ENCODE results near the gene DENND1A.

Gene DENND1A

DNA sequence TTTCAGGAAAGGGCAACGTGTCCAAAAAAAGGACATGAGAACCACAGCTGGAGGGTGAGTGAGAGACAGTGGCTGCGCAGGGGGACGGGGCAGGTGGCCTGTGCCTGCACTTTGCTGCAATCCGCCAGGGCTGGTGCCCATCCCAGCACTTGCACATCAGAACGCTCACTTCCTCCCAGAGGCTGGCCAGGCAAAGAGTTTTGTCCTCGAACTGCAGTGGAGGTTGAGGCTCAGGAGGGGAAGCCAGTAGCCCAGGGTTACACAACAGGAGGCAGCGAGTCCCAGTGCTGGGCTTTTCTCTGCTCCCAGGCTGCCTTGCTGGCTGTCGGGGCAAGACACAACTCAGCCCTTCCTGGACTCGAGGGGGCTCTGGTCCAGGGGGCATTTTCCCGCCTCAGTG, 540.9 kb downstream of the DENND1A start:
- Histone ChIP-seq H3K4me1 (ENCODE audit: control insufficient read depth, insufficient read depth, low read length) (peaks cover 2% of the 10 kb centered on the region; the same call in 1 of the 2 replicates), H3K4me3 (ENCODE audit: low read length) (no peak overlapping the region), H3K27me3 (ENCODE audit: control insufficient read depth, insufficient read depth, low read length) (no peaks in the 10 kb centered on the region), H3K27ac (ENCODE audit: low read length) (no peak overlapping the region), H3K9me3 (ENCODE audit: control insufficient read depth, insufficient read depth, low read length) (no peaks in the 10 kb centered on the region), H3K36me3 (ENCODE audit: control insufficient read depth, insufficient read depth, low read length) (no peaks in the 10 kb centered on the region)
- WGBS (ENCODE audit: insufficient coverage, insufficient read length) = no CpG with 5 or more reads among the region's 10 CpGs
- DNase-seq (ENCODE audit: low read depth, low spot score) = no peak

- no peak for DNase-seq (ENCODE audit: low read depth, low spot score)
- Histone ChIP-seq H3K27me3 (ENCODE audit: control insufficient read depth, insufficient read depth, low read length) (no peaks in the 10 kb centered on the region), H3K4me1 (ENCODE audit: control insufficient read depth, insufficient read depth, low read length) (peaks cover 2% of the 10 kb centered on the region; the same call in 1 of the 2 replicates), H3K4me3 (ENCODE audit: low read length) (no peak overlapping the region), H3K36me3 (ENCODE audit: control insufficient read depth, insufficient read depth, low read length) (no peaks in the 10 kb centered on the region), H3K27ac (ENCODE audit: low read length) (no peak overlapping the region), H3K9me3 (ENCODE audit: control insufficient read depth, insufficient read depth, low read length) (no peaks in the 10 kb centered on the region)
- no CpG with 5 or more reads among the region's 14 CpGs for WGBS (ENCODE audit: insufficient coverage, insufficient read length)
Observed at GRCh38 chr9:123387686-123388085, 542.2 kb downstream of the DENND1A start.

GRCh38 chr9:123383512-123384170, 546.3 kb downstream of the DENND1A start:
- Histone ChIP-seq H3K27me3 (ENCODE audit: control insufficient read depth, insufficient read depth, low read length) (no peaks in the 10 kb centered on the region), H3K36me3 (ENCODE audit: control insufficient read depth, insufficient read depth, low read length) (no peaks in the 10 kb centered on the region; the same call in 1 of the 2 replicates), H3K27ac (ENCODE audit: low read length) (no peak overlapping the region), H3K4me1 (ENCODE audit: control insufficient read depth, insufficient read depth, low read length) (no peaks in the 10 kb centered on the region; the same call in 1 of the 2 replicates), H3K4me3 (ENCODE audit: low read length) (no peak overlapping the region), H3K9me3 (ENCODE audit: control insufficient read depth, insufficient read depth, low read length) (no peaks in the 10 kb centered on the region)
- DNase-seq (ENCODE audit: low read depth, low spot score) = no peak
- WGBS (ENCODE audit: insufficient coverage, insufficient read length) = no CpG with 5 or more reads among the region's 27 CpGs

GRCh38 chr9:123382653-123383511, 547.0 kb downstream of the DENND1A start:
- WGBS (ENCODE audit: insufficient coverage, insufficient read length) = no CpG with 5 or more reads among the region's 27 CpGs
- no peaks in the 10 kb centered on the region for H3K9me3 ChIP-seq (ENCODE audit: control insufficient read depth, insufficient read depth, low read length)

DNA sequence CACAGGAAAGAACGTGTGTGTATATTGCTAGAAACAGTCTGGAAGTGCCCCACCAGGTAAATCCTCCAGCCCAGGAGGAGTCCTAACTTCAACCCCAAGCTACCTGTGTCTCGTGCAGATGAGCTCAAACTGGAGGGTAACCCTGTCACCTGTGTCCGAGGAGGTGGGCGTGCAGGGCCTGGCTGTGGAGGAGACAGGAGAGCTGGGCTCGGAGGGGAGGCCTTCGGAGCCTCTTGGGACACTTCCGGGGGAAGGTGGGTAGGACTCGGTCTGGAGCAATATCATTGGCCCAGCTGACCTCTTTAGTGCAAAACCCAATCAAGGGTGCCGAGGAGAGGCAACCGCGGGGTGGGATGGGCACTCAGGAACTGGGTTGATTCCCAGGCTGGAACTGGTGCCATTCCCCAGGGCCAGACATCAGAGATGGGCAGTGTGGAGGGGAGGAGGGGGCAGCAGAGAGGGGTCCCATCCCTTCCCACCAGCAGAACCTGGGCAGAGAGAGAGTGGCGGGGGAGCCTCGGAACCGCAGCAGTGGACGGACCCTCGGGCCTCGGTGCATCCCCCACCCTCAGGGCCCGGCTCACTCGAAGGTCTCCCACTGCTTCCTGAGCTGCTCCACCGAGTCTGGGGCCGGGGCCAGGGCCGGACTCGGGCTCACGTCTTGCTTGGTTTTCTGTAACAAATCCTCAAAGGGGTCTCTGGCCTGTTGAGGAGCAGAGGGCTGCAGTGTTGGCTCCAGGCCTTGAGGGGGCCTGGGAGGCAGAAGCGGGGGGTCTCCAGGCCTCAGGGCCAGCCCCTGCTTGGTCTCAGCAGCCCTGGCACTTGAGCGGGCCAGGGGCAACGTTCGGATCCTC, 548.8 kb downstream of the DENND1A start:
- H3K9me3 ChIP-seq (ENCODE audit: control insufficient read depth, insufficient read depth, low read length) = no peaks in the 10 kb centered on the region
- H3K36me3 ChIP-seq (ENCODE audit: control insufficient read depth, insufficient read depth, low read length) = peaks cover 2% of the 10 kb centered on the region; the same call in 1 of the 2 replicates
- no peak overlapping the region for H3K27ac ChIP-seq (ENCODE audit: low read length)
- WGBS (ENCODE audit: insufficient coverage, insufficient read length) = no CpG with 5 or more reads among the region's 28 CpGs
- no peaks in the 10 kb centered on the region for H3K27me3 ChIP-seq (ENCODE audit: control insufficient read depth, insufficient read depth, low read length)
- no peaks in the 10 kb centered on the region; the same call in 1 of the 2 replicates for H3K4me1 ChIP-seq (ENCODE audit: control insufficient read depth, insufficient read depth, low read length)
- no peak for DNase-seq (ENCODE audit: low read depth, low spot score)
- no peak overlapping the region for H3K4me3 ChIP-seq (ENCODE audit: low read length)

More at GRCh38 chr9:123382653-123383511, 547.0 kb downstream of the DENND1A start:
- H3K36me3 ChIP-seq (ENCODE audit: control insufficient read depth, insufficient read depth, low read length) = no peaks in the 10 kb centered on the region; the same call in 1 of the 2 replicates
- DNase-seq (ENCODE audit: low read depth, low spot score) = no peak
- H3K4me3 ChIP-seq (ENCODE audit: low read length) = no peak overlapping the region
- no peak overlapping the region for H3K27ac ChIP-seq (ENCODE audit: low read length)
- H3K27me3 ChIP-seq (ENCODE audit: control insufficient read depth, insufficient read depth, low read length) = no peaks in the 10 kb centered on the region
- no peaks in the 10 kb centered on the region; the same call in 1 of the 2 replicates for H3K4me1 ChIP-seq (ENCODE audit: control insufficient read depth, insufficient read depth, low read length)

DNA sequence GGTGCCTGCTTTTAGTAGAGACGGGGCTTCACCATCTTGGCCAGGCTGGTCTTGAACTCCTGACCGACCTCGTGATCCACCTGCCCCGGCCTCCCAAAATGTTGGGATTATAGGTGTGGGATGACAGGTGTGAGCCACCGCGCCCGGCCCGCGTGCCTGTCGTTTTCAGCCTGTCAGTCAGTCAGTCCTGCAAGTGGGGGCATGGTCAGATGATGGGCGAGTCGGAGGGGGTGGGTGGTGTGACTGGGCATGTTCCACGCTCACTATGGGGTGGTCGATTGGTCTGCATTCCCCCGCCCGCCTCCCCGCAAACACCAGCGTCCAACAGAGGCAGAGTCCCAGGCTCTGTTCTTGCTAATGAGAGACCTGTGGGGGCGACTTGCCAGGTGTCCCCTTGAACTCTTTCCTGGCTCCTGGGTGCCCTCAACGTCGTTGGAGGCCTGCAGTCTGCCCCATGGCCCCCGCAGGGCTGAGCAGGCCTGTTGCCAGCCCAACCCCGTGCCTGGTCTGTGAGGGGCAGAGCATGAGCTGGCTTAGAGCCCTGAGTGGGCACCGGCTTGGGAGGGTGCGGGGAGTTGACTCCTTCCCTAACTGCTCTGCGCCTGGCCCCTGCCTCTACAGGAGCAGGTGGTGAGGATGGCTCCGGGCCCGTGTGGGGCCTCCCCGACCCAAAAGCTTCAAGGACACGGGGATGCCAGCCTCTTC, 550.8 kb downstream of the DENND1A start:
- H3K4me3 ChIP-seq (ENCODE audit: low read length) = no peak overlapping the region
- H3K9me3 ChIP-seq (ENCODE audit: control insufficient read depth, insufficient read depth, low read length) = no peaks in the 10 kb centered on the region
- no peak overlapping the region for H3K27ac ChIP-seq (ENCODE audit: low read length)
- H3K4me1 ChIP-seq (ENCODE audit: control insufficient read depth, insufficient read depth, low read length) = no peaks in the 10 kb centered on the region; the same call in 1 of the 2 replicates
- H3K27me3 ChIP-seq (ENCODE audit: control insufficient read depth, insufficient read depth, low read length) = no peaks in the 10 kb centered on the region
- peaks cover 2% of the 10 kb centered on the region; the same call in 1 of the 2 replicates for H3K36me3 ChIP-seq (ENCODE audit: control insufficient read depth, insufficient read depth, low read length)
- no peak for DNase-seq (ENCODE audit: low read depth, low spot score)
- no CpG with 5 or more reads among the region's 30 CpGs for WGBS (ENCODE audit: insufficient coverage, insufficient read length)

DNA sequence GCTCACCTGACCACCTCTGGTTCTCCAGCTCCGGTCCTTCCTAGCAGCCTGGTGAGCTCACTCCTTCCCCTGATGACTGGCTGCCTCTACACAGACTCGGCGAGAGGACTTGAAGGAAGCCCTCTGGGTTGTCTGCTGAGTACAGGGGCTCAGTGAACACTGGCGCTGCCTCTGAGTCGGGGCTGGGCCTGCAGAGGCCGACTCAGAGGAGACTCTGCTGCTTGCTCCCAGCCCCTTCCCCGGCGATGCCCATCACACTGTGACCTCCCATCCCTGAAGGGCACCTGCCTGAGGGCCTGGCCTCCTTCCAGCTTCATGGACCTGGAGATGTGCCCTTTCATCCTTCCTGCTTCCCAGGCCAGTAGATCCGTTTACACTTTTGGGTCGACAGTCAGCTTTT, 551.9 kb downstream of the DENND1A start:
- H3K27me3 ChIP-seq (ENCODE audit: control insufficient read depth, insufficient read depth, low read length) = peaks cover 3% of the 10 kb centered on the region; the same call in 1 of the 2 replicates
- no peaks in the 10 kb centered on the region for H3K9me3 ChIP-seq (ENCODE audit: control insufficient read depth, insufficient read depth, low read length)
- H3K4me3 ChIP-seq (ENCODE audit: low read length) = no peak overlapping the region
- H3K27ac ChIP-seq (ENCODE audit: low read length) = no peak overlapping the region
- DNase-seq (ENCODE audit: low read depth, low spot score) = no peak
- no CpG with 5 or more reads among the region's 10 CpGs for WGBS (ENCODE audit: insufficient coverage, insufficient read length)
- peaks cover 2% of the 10 kb centered on the region; the same call in 1 of the 2 replicates for H3K36me3 ChIP-seq (ENCODE audit: control insufficient read depth, insufficient read depth, low read length)
- H3K4me1 ChIP-seq (ENCODE audit: control insufficient read depth, insufficient read depth, low read length) = peaks cover 5% of the 10 kb centered on the region

DNA sequence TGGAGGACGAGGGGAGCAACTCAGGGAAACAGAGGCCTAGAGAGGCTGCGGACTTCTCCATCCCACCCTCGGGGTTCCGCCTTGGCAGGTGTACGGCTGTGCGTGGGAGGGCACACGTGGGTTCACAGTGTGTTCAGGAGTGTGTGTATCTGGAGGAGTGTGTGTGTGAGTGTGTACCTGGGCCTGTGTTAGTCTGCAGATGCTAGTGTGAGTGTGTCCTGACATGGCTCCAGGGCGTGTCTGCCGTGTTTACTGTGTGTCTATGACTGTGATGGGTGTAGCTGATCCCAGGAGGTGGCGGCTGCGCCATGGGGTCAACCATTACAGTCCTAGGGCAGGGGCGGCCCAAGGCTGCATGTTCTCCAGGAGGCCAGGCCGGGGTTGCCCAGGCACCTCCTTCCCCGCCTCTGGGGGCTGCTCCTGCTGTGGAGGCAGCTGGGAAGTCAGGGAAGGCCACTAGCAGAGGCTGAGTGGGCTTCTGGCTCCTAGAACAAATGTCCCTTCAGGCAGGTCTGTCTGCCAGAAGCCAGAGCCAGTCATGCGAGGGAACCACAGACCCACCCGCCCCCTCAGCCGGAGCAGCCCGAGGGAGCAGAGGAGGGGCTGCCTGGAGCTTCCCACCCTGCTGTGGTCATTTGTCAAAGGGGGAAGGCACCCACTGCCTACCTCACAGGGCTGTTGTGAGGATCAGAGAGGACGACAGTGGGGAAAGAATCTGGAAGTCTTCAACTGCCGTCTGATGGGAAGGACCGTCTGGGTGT, 552.5 kb downstream of the DENND1A start:
- peaks cover 7% of the 10 kb centered on the region for H3K4me1 ChIP-seq (ENCODE audit: control insufficient read depth, insufficient read depth, low read length)
- H3K36me3 ChIP-seq (ENCODE audit: control insufficient read depth, insufficient read depth, low read length) = peaks cover 2% of the 10 kb centered on the region; the same call in 1 of the 2 replicates
- no peak overlapping the region for H3K27ac ChIP-seq (ENCODE audit: low read length)
- no peak for DNase-seq (ENCODE audit: low read depth, low spot score)
- WGBS (ENCODE audit: insufficient coverage, insufficient read length) = no CpG with 5 or more reads among the region's 21 CpGs
- H3K9me3 ChIP-seq (ENCODE audit: control insufficient read depth, insufficient read depth, low read length) = no peaks in the 10 kb centered on the region
- H3K4me3 ChIP-seq (ENCODE audit: low read length) = no peak overlapping the region
- peaks cover 9% of the 10 kb centered on the region; the same call in 1 of the 2 replicates for H3K27me3 ChIP-seq (ENCODE audit: control insufficient read depth, insufficient read depth, low read length)

Measured in iPS DF 6.9 (cell line).